A673 (cell line): ENCODE results near the gene FCF1. TPM values are rescaled to one million over a fixed set of nuclear protein-coding genes. Genes with fewer than 3 reads are reported as not detected.

ENCODE experiments used
- BruUV-seq: library from RNA; stranded (reverse); fragments of 400-500 nt; replicated peaks from 2 replicates; lab custom pipeline; 2021; lab: Mats Ljungman, UMichigan
- CTCF ChIA-PET: fragments of 300-600 bp; sonication (Branson Sonifier 250); formaldehyde crosslinking; loops from one replicate; lab custom pipeline; 2022; ENCODE audit warnings: antibody characterized with exemption; lab: Charles Lee
- POLR2A ChIA-PET: fragments of 300-600 bp; sonication (Branson Sonifier 250); formaldehyde crosslinking; loops from one replicate; lab custom pipeline; 2022; ENCODE audit warnings: antibody characterized with exemption; ENCODE audit not compliant: low non-redundant PET; lab: Charles Lee
- DNase-seq: peaks from one replicate; pipeline ENCODE4 v3.0.0-alpha.2; 2015; ENCODE audit warnings: low spot score
- H3K27ac ChIP-seq: fragments of 200-600 bp; sonication (generic); 2 replicates; pipeline ENCODE4 v1.5.1; 2016; ENCODE audit warnings: mixed run types, low read depth, mild to moderate bottlenecking, mixed read lengths, antibody characterized with exemption, low read length; ENCODE audit not compliant: poor library complexity, severe bottlenecking
- H3K27me3 ChIP-seq: fragments of 200-600 bp; sonication (generic); replicated peaks from 2 replicates; pipeline ENCODE4 v1.6.1; 2017; ENCODE audit warnings: mixed run types, low read depth, mild to moderate bottlenecking, mixed read lengths, antibody characterized with exemption, low read length; ENCODE audit not compliant: insufficient read depth, poor library complexity
- H3K36me3 ChIP-seq: fragments of 200-600 bp; sonication (generic); 2 replicates; pipeline ENCODE4 v1.6.1; 2016; ENCODE audit warnings: mixed run types, mild to moderate bottlenecking, mixed read lengths, antibody characterized with exemption, low read length; ENCODE audit not compliant: insufficient read depth, poor library complexity, severe bottlenecking
- H3K4me1 ChIP-seq: fragments of 200-600 bp; sonication (generic); 2 replicates; pipeline ENCODE4 v1.6.1; 2017; ENCODE audit warnings: mixed run types, mild to moderate bottlenecking, mixed read lengths, antibody characterized with exemption, low read length; ENCODE audit not compliant: insufficient read depth, poor library complexity, severe bottlenecking
- H3K4me3 ChIP-seq: fragments of 200-600 bp; sonication (generic); 2 replicates; pipeline ENCODE4 v1.5.1; 2016; ENCODE audit warnings: low read depth, mixed run types, mild to moderate bottlenecking, mixed read lengths, low read length; ENCODE audit not compliant: poor library complexity, severe bottlenecking
- H3K9me3 ChIP-seq: fragments of 200-600 bp; sonication (generic); 2 replicates; pipeline ENCODE4 v1.6.1; 2016; ENCODE audit warnings: mixed run types, low read depth, mild to moderate bottlenecking, mixed read lengths, antibody characterized with exemption, low read length; ENCODE audit not compliant: poor library complexity, severe bottlenecking
- EZH2 ChIP-seq: fragments of 200-600 bp; sonication (generic); IDR thresholded peaks from 2 replicates; pipeline ENCODE4 v1.6.1; 2017; ENCODE audit warnings: borderline replicate concordance, low read depth, mild to moderate bottlenecking, mixed read lengths, antibody characterized with exemption, low read length; ENCODE audit not compliant: poor library complexity, severe bottlenecking
- intact Hi-C: fragments of 100-400 bp; cut with micrococcal nuclease; formaldehyde crosslinking; loops from one replicate; pipeline ENCODE4 v1.10.0; 2022; ENCODE audit not compliant: unreplicated experiment
- total RNA-seq: library from RNA; stranded (reverse); gene quantifications from 2 replicates; pipeline ENCODE4 v1.2.3, GENCODE V29; 2021
- TF ChIP-seq, protein P1 (sequence below): fragments of 300-800, 200-600 bp; sonication (generic); conservative IDR thresholded peaks from 2 replicates; pipeline ENCODE4 v1.5.1; 2017; ENCODE audit warnings: low read depth, mild to moderate bottlenecking, antibody characterized with exemption, low read length, moderate library complexity, mixed read lengths

FCF1 gene
- total RNA-seq, 1 experiment from 2014 or later: 74.2 TPM

DNA sequence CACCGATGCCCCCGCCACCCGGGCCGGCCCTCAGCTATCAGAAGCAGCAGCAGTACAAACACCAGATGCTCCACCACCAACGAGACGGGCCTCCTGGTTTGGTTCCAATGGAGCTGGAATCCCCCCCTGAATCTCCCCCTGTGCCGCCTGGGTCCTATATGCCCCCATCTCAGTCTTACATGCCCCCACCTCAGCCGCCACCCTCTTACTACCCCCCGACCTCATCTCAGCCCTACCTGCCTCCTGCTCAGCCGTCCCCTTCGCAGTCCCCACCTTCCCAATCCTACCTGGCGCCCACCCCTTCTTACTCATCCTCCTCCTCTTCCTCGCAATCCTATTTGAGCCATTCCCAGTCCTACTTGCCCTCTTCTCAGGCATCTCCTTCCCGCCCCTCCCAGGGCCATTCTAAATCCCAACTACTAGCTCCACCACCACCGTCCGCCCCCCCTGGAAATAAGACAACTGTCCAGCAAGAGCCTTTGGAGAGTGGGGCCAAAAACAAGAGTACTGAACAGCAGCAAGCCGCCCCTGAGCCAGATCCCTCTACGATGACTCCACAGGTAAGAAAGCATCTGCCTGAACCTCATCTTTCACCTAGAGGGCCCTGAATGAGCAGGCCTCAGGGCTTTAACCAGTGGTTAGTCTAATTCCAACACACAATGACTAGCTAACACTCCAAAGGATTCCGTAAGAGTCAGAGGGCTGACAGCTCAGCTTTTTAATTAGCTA, 51.0 kb downstream of the FCF1 start:
- intact Hi-C loops: no loop called here
- DNase-seq: no peak
- no peak for TF ChIP-seq EZH2
- TF ChIP-seq, protein P1, sequence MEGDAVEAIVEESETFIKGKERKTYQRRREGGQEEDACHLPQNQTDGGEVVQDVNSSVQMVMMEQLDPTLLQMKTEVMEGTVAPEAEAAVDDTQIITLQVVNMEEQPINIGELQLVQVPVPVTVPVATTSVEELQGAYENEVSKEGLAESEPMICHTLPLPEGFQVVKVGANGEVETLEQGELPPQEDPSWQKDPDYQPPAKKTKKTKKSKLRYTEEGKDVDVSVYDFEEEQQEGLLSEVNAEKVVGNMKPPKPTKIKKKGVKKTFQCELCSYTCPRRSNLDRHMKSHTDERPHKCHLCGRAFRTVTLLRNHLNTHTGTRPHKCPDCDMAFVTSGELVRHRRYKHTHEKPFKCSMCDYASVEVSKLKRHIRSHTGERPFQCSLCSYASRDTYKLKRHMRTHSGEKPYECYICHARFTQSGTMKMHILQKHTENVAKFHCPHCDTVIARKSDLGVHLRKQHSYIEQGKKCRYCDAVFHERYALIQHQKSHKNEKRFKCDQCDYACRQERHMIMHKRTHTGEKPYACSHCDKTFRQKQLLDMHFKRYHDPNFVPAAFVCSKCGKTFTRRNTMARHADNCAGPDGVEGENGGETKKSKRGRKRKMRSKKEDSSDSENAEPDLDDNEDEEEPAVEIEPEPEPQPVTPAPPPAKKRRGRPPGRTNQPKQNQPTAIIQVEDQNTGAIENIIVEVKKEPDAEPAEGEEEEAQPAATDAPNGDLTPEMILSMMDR: no peak
- Histone ChIP-seq H3K27me3 (no peaks in the 10 kb centered on the region), H3K36me3 (peaks cover 3% of the 10 kb centered on the region), H3K4me1 (no peaks in the 10 kb centered on the region), H3K9me3 (no peaks in the 10 kb centered on the region), H3K27ac (peak overlapping the region; percentile 95), H3K4me3 (peak overlapping the region; percentile 94)
- no TSS peak for BruUV-seq
- POLR2A ChIA-PET: interaction anchor here (0.6 kb wide), 1 partner anchor 10 kb away, joined by 5 read pairs; no protein-coding TSS in a partner anchor
- CTCF ChIA-PET: interaction anchor here (0.6 kb wide), 2 partner anchors 65 to 155 kb away, joined by 3 to 4 read pairs; no protein-coding TSS in a partner anchor

DNA sequence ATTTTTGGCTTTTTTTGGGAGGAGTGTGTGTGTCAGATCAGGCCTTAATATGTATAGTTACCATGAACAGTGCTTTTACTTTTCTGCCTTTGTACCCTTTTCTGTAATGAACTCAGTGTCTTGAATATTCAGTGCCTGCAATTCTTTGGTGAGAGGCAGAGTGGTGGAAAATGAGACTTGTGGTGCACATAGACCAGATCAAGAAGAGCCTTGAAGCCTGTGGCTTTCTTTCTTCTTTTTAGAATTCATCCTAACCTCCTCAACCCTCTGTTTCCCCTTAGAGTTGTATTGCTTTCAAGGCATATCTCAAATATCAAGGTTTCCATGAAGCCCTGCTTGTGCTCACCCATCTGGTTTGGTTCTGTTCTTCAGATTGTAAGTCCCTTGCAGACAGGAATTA, 52.8 kb downstream of the FCF1 start:
- TF ChIP-seq EZH2: no peak
- H3K9me3 ChIP-seq: no peaks in the 10 kb centered on the region
- peaks cover 3% of the 10 kb centered on the region for H3K36me3 ChIP-seq
- CTCF ChIA-PET: no interaction called here
- H3K4me1 ChIP-seq: no peaks in the 10 kb centered on the region
- H3K4me3 ChIP-seq: peak overlapping the region; percentile 94
- intact Hi-C loops: no loop called here
- no peak overlapping the region for H3K27ac ChIP-seq
- no peak for DNase-seq
- no peaks in the 10 kb centered on the region for H3K27me3 ChIP-seq
- POLR2A ChIA-PET: no interaction called here
- BruUV-seq: no TSS peak

DNA sequence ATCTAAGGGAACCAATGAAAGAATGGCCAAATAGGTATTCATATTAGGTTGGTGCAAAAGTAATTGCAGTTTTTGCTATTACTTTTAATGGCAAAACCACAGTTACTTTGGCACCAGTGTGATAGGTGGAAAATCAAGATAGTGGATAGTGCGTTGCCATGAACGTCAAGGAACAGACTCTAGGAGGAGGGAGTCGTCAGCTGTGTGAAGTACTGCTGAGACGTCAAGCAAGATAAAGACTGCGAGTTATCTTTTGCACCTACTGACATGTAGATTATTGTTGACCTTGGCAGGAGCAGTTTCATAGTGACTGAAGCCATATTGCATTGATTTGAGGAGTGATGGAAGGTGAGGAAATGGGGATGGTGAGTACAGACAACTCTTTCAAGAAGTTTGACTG, 58.5 kb downstream of the FCF1 start:
- Histone ChIP-seq H3K27me3 (no peaks in the 10 kb centered on the region), H3K9me3 (no peaks in the 10 kb centered on the region), H3K4me3 (no peak overlapping the region), H3K27ac (no peak overlapping the region), H3K36me3 (peaks cover under 1% of the 10 kb centered on the region), H3K4me1 (peaks cover 7% of the 10 kb centered on the region)
- ChIA-PET CTCF (no interaction called here), POLR2A (no interaction called here)
- TF ChIP-seq, protein P1: no peak
- no peak for TF ChIP-seq EZH2
- DNase-seq: no peak
- intact Hi-C loops: no loop called here
- BruUV-seq: no TSS peak
